Pancreas (tissue), 10 donors: ENCODE data around the gene WWC1. TPM values are rescaled to one million over a fixed set of nuclear protein-coding genes. Genes with fewer than 3 reads are reported as not detected.
"Not testable (repeated sequence)": the region's sequence is repeated elsewhere in the genome, so short reads cannot be mapped to it uniquely, and the experiment has no call there.

Experiments used
- ATAC-seq, 4 donors: fragments of 200-7000 bp; cut with Tn5 transposase; one replicate each; pipeline versions ENCODE4 v1.8.0 to v1.9.1; 2020; ENCODE audit warnings: mild to moderate bottlenecking in 4 of 4, moderate library complexity in 4 of 4
- DNase-seq, 6 donors: peaks; one replicate each; pipeline ENCODE4 v3.0.0-alpha.2; 2020
- FAIRE-seq: peaks from 2 replicates; lab custom pipeline; 2012; peaks lifted over from hg19 to GRCh38; lab: Jason Lieb, UNC
- H3K27ac ChIP-seq, 4 donors: fragments of 200-600 bp; sonication (generic); 1 replicate in 3 of 4; 2 replicates in 1 of 4; pipeline versions ENCODE4 v1.5.0 to v1.8.0; 2020
- H3K27me3 ChIP-seq, 4 donors: fragments of 200-600 bp; one replicate each; pipeline ENCODE4 v1.8.0; 2021
- H3K36me3 ChIP-seq, 3 donors: fragments of 200-600 bp; sonication (generic) in 1 of 3; one replicate each; pipeline versions ENCODE4 v1.5.0 to v1.8.0; 2020 to 2021
- H3K4me1 ChIP-seq, 3 donors: fragments of 200-600 bp; one replicate each; pipeline ENCODE4 v1.8.0; 2021
- H3K4me3 ChIP-seq, 4 donors: fragments of 200-600 bp; sonication (generic) in 2 of 4; one replicate each; pipeline versions ENCODE4 v1.5.0 to v1.8.0; 2020 to 2021
- H3K9me3 ChIP-seq, 4 donors: fragments of 200-600 bp; one replicate each; pipeline ENCODE4 v1.8.0; 2021
- CTCF ChIP-seq, 4 donors: fragments of 200-600 bp; sonication (generic) in 3 of 4; IDR thresholded peaks; one replicate each; pipeline versions ENCODE4 v1.5.0 to v1.8.0; 2021; ENCODE audit warnings: antibody characterized with exemption in 4 of 4
- WGBS, 2 donors: extraction: QIAGEN DNeasy Blood & Tissue Kit; methylation state at CpG; one replicate each; pipeline ENCODE4 v1.1.7; 2013; 5-methylcytosine and 5-hydroxymethylcytosine counted together
- intact Hi-C, 3 donors: fragments of 100-400 bp; cut with DNase I; formaldehyde crosslinking; loops; one replicate each; pipeline versions ENCODE4 v1.11.1 to v1.14.2; 2022
- polyA plus RNA-seq, 2 donors: library from polyadenylated mRNA; stranded (reverse); fragments of 200-250 nt; gene quantifications; one replicate each; pipeline ENCODE4 v1.2.3, GENCODE V29; 2013
- total RNA-seq, 6 donors: library from RNA; stranded (reverse); fragmentation: NEBNext Ultra II Directional in 4 of 6; extraction: Animal tissue kit (Norgen Biotek cat#: 25700) in 4 of 6; gene quantifications; one replicate each; pipeline versions ENCODE4 v1.2.1 to v1.2.4, GENCODE V29; 2021 to 2023
- donor health status: healthy with polysubstance abuse.
- donor health status: DM: no; HTN: no; CAD: no; lungs with moderate emphysema.
- donor health status: DM: no; HTN: no; CAD: no.
- donor health status: control.
- donor health status: control.
- donor health status: Bipolar disorder and iron deficiency.
- donor health status: DM: yes; HTN: yes; CAD: no.
- donor health status: DM: no; HTN: no; CAD: no.
- donor health status: DM: no; HTN: no; CAD: no.
- donor health status: DM: yes; HTN: yes; CAD: no.

Gene WWC1
- total and polyA plus RNA-seq, 8 donors: 35.0 to 54.2 (median 38.7) TPM

- Histone ChIP-seq H3K36me3 (no peaks in the 10 kb centered on the region), H3K4me1 (peaks cover 0 to 8% (median under 1%) of the 10 kb centered on the region in 3 donors), H3K27ac (no peak overlapping the region), H3K4me3 (no peak overlapping the region), H3K27me3 (no peaks in the 10 kb centered on the region), H3K9me3 (no peaks in the 10 kb centered on the region)
- WGBS, 2 donors: 65 to 79% methylated on average over 5 of the region's 5 CpGs
- ATAC-seq: no peak
- intact Hi-C loops: no loop called here
- FAIRE-seq: no peak
- TF ChIP-seq CTCF (IDR thresholded peaks at IDR 0.05): no peak
- DNase-seq: no peak
These were observed 47.8 kb downstream of the WWC1 start for GRCh38 chr5:168339109-168339771.

GRCh38 chr5:168339772-168340140, 48.3 kb downstream of the WWC1 start:
- 83 to 90% methylated on average over 3 of the region's 3 CpGs for WGBS, 2 donors
- FAIRE-seq, intact Hi-C loops, H3K4me3 ChIP-seq, H3K27ac ChIP-seq, H3K4me1 ChIP-seq, H3K27me3 ChIP-seq, H3K9me3 ChIP-seq, H3K36me3 ChIP-seq, DNase-seq, ATAC-seq: not testable (repeated sequence)

GRCh38 chr5:168340487-168340886, 49.0 kb downstream of the WWC1 start:
- Histone ChIP-seq H3K4me1 (peaks cover 3 to 13% (median 8%) of the 10 kb centered on the region in 3 donors), H3K36me3 (no peaks in the 10 kb centered on the region), H3K4me3 (no peak overlapping the region), H3K27me3 (no peaks in the 10 kb centered on the region), H3K9me3 (no peaks in the 10 kb centered on the region), H3K27ac (no peak overlapping the region)
- ATAC-seq: no peak
- FAIRE-seq: no peak
- WGBS, 2 donors: 97 to 100% methylated on average over 1 of the region's 1 CpG
- intact Hi-C loops: no loop called here
- DNase-seq: no peak
- TF ChIP-seq CTCF (IDR thresholded peaks at IDR 0.05): no peak

- no peak for ATAC-seq
- Histone ChIP-seq H3K27ac (no peak overlapping the region), H3K4me1 (peaks cover 8 to 20% (median 9%) of the 10 kb centered on the region in 3 donors), H3K9me3 (no peaks in the 10 kb centered on the region), H3K36me3 (no peaks in the 10 kb centered on the region), H3K27me3 (no peaks in the 10 kb centered on the region), H3K4me3 (no peak overlapping the region)
- WGBS, 2 donors: 94% methylated on average over 2 of the region's 2 CpGs
- FAIRE-seq: no peak
- intact Hi-C loops: no loop called here
- no peak for TF ChIP-seq CTCF (IDR thresholded peaks at IDR 0.05)
- no peak for DNase-seq
These were observed 49.7 kb downstream of the WWC1 start for GRCh38 chr5:168341178-168341577.

GRCh38 chr5:168342151-168342825, 50.8 kb downstream of the WWC1 start:
- no peaks in the 10 kb centered on the region for H3K9me3 ChIP-seq
- DNase-seq (no peak), FAIRE-seq (no peak), ATAC-seq (no peak)
- H3K36me3 ChIP-seq: no peaks in the 10 kb centered on the region
- intact Hi-C loops: no loop called here
- TF ChIP-seq CTCF (IDR thresholded peaks at IDR 0.05): no peak
- H3K4me3 ChIP-seq: no peak overlapping the region
- peaks cover 8 to 22% (median 15%) of the 10 kb centered on the region in 3 donors for H3K4me1 ChIP-seq
- no peak overlapping the region for H3K27ac ChIP-seq
- 90 to 94% methylated on average over 6 of the region's 6 CpGs for WGBS, 2 donors
- H3K27me3 ChIP-seq: no peaks in the 10 kb centered on the region
